Calu3 (cell line): ENCODE data around the gene HACE1. TPM values are rescaled to one million over a fixed set of nuclear protein-coding genes. Genes with fewer than 3 reads are reported as not detected.

ENCODE experiments used
- BruUV-seq: library from RNA; stranded (reverse); fragments of 400-500 nt; replicated peaks from 2 replicates; lab custom pipeline; 2021; lab: Mats Ljungman, UMichigan
- CTCF ChIA-PET: fragments of 300-600 bp; sonication (Branson Sonifier 250); formaldehyde crosslinking; loops from one replicate; lab custom pipeline; 2022; ENCODE audit warnings: antibody characterized with exemption; lab: Charles Lee
- DNase-seq: peaks from one replicate; pipeline ENCODE4 v3.0.0; 2022
- H3K27ac Mint-ChIP-seq: one replicate; pipeline ENCODE4 v1.8.0; 2022; ENCODE audit warnings: mixed read lengths; ENCODE audit not compliant: unreplicated experiment
- H3K27me3 Mint-ChIP-seq: one replicate; pipeline ENCODE4 v1.8.0; 2022; ENCODE audit warnings: mixed read lengths; ENCODE audit not compliant: unreplicated experiment
- H3K36me3 Mint-ChIP-seq: one replicate; pipeline ENCODE4 v1.8.0; 2022; ENCODE audit warnings: mild to moderate bottlenecking, moderate library complexity, mixed read lengths; ENCODE audit not compliant: insufficient read depth, unreplicated experiment
- H3K4me1 Mint-ChIP-seq: one replicate; pipeline ENCODE4 v1.8.0; 2022; ENCODE audit warnings: mild to moderate bottlenecking, low read depth, mixed read lengths; ENCODE audit not compliant: unreplicated experiment
- H3K4me3 Mint-ChIP-seq: one replicate; pipeline ENCODE4 v1.8.0; 2022; ENCODE audit warnings: mild to moderate bottlenecking, low read depth, moderate library complexity, mixed read lengths; ENCODE audit not compliant: unreplicated experiment
- H3K9me3 Mint-ChIP-seq: one replicate; pipeline ENCODE4 v1.8.0; 2022; ENCODE audit warnings: low read depth, mixed read lengths; ENCODE audit not compliant: unreplicated experiment
- intact Hi-C: fragments of 100-400 bp; cut with micrococcal nuclease; formaldehyde crosslinking; loops from one replicate; pipeline ENCODE4 v1.10.0; 2022; ENCODE audit not compliant: unreplicated experiment
- total RNA-seq: library from RNA; stranded (reverse); gene quantifications from 2 replicates; pipeline ENCODE4 v1.2.3, GENCODE V29; 2022
- TF ChIP-seq, protein P1 (sequence below): fragments of 200-600 bp; IDR thresholded peaks from one replicate; pipeline ENCODE4 v1.8.0; 2022; ENCODE audit warnings: antibody characterized with exemption; ENCODE audit not compliant: unreplicated experiment

Gene HACE1
- total RNA-seq, 1 experiment from 2014 or later, result 12.5 TPM

DNA sequence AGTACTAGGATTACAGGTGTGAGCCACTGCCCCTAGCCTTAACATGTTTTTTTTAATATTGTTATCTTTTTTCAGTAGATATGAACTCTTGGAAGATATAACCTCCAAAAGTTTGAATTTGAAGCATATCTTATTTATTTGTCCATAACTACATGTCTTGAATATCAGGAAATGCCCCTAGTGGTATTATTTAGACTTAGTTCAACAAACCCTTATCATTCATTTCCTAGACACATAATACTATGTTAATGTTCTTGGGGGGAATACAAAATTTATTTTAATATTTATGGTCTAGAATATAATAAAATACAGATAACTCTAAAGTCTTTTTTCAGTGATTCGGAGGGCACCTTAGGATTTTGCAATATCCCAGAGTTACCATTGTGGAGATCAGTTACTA is 160.7 kb downstream of the HACE1 start:
- CTCF ChIA-PET, result no interaction called here
- Mint-ChIP-seq H3K27me3 (no peaks in the 10 kb centered on the region), H3K36me3 (no peaks in the 10 kb centered on the region), H3K4me1 (no peaks in the 10 kb centered on the region), H3K27ac (no peak overlapping the region), H3K4me3 (no peak overlapping the region), H3K9me3 (no peaks in the 10 kb centered on the region)
- TF ChIP-seq, protein P1, sequence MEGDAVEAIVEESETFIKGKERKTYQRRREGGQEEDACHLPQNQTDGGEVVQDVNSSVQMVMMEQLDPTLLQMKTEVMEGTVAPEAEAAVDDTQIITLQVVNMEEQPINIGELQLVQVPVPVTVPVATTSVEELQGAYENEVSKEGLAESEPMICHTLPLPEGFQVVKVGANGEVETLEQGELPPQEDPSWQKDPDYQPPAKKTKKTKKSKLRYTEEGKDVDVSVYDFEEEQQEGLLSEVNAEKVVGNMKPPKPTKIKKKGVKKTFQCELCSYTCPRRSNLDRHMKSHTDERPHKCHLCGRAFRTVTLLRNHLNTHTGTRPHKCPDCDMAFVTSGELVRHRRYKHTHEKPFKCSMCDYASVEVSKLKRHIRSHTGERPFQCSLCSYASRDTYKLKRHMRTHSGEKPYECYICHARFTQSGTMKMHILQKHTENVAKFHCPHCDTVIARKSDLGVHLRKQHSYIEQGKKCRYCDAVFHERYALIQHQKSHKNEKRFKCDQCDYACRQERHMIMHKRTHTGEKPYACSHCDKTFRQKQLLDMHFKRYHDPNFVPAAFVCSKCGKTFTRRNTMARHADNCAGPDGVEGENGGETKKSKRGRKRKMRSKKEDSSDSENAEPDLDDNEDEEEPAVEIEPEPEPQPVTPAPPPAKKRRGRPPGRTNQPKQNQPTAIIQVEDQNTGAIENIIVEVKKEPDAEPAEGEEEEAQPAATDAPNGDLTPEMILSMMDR, result no peak
- DNase-seq, result no peak
- intact Hi-C loops, result no loop called here
- no TSS peak for BruUV-seq

DNA sequence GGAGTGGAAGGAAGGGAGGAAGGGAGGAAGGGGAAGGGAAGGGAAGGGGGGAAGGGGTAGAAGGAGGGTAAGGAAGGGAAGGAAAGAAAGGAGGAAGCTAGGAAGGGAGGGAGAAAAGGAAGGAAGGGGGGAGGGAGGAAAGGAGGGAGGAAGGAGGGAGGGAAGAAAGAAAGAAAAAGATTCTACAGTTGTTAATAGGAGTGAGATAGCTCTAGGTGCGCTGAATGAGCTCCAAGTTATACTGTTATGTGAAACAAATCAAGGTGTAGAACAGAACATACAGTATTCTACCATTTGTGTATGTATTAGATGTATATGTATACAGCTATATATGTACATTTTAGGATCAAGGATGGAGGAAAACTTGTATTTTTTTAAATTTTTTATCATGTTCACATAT is 167.7 kb downstream of the HACE1 start:
- CTCF ChIA-PET, result no interaction called here
- Mint-ChIP-seq H3K27me3 (no peaks in the 10 kb centered on the region), H3K36me3 (no peaks in the 10 kb centered on the region), H3K27ac (no peak overlapping the region), H3K9me3 (peaks cover 2% of the 10 kb centered on the region), H3K4me3 (no peak overlapping the region), H3K4me1 (no peaks in the 10 kb centered on the region)
- intact Hi-C loops, result no loop called here
- no TSS peak for BruUV-seq
- DNase-seq, result no peak
- TF ChIP-seq, protein P1, result no peak

DNA sequence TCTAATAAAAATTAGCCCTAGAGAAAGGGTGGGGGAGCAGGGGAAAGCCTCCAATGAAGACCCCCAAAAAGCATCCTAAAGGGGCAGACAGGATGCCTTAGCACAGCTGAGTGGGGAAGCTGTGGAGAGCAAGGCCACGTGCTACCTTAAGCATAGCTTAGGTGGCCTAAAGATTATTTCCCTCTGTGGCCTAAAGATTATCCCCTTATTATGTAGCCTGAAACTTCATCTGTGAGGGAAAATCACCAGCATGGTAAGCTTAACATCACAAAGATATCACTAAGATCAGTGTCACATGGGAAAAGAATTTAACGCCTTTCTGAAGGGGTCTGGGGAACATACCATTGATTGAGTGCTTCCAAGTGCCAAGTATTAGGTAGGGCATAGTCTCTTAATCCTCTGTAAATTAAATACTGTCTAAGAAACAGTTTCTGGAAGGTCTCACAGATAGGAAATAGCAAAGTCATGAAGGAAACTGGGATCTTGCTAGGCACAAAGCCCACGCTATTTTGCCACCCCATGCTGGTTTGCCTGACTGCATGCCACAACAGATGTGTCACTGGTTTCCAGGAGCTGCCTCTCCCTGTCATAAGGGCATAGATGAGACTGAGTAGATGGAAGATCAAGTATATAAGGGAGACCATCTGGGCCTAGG is 170.0 kb downstream of the HACE1 start:
- no TSS peak for BruUV-seq
- Mint-ChIP-seq H3K4me3 (no peak overlapping the region), H3K27ac (no peak overlapping the region), H3K36me3 (no peaks in the 10 kb centered on the region), H3K9me3 (peaks cover 2% of the 10 kb centered on the region), H3K4me1 (no peaks in the 10 kb centered on the region), H3K27me3 (no peaks in the 10 kb centered on the region)
- CTCF ChIA-PET, result no interaction called here
- intact Hi-C loops, result no loop called here
- TF ChIP-seq, protein P1, result no peak
- DNase-seq, result no peak

DNA sequence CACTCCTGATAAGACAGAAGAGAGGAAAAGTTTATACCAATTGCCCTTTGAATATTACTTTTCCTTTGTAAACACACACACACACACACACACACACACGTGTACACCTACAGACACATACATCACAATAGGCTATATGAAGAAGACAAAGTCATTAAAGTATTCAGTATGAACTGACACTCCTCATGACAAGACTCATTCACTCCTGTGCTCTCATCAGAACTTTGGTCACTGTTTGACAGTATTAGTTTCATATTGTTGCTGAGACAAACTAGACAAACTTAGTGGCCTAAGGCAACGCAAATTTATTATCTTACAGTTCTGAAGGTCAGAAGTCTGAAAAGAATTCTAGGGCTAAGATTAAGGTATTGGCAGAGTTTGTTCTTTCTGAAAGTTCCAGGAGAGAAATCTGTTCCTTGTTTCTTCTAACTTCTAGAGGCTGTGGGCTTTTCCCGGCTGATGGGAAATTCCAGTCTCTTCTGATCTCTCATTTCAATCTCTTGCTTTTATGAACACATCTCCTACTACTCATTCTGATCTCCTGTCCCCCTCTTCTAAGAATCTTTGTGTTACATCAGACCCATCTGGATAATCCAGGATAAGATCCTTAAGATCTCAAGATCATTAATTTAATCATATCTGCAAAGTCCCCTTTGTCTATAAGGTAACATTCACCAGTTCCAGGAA is 171.3 kb downstream of the HACE1 start:
- H3K4me3 Mint-ChIP-seq, result no peak overlapping the region
- CTCF ChIA-PET, result no interaction called here
- H3K27ac Mint-ChIP-seq, result no peak overlapping the region
- TF ChIP-seq, protein P1, result no peak
- no peaks in the 10 kb centered on the region for H3K36me3 Mint-ChIP-seq
- no peak for DNase-seq
- peaks cover 2% of the 10 kb centered on the region for H3K9me3 Mint-ChIP-seq
- H3K27me3 Mint-ChIP-seq, result no peaks in the 10 kb centered on the region
- no TSS peak for BruUV-seq
- intact Hi-C loops, result no loop called here
- no peaks in the 10 kb centered on the region for H3K4me1 Mint-ChIP-seq
